GM21360 (cell line): ENCODE results near the gene RING1.

Experiments
- ATAC-seq: cut with Tn5 transposase; IDR thresholded peaks from one replicate; pipeline ENCODE4 v1.9.1; 2021; ENCODE audit warnings: mild to moderate bottlenecking, moderate library complexity; ENCODE audit not compliant: unreplicated experiment

RING1 gene

GRCh38 chr6:33192105-33192646 is 16.1 kb upstream of the RING1 start, which contains the start of gene COL11A2:
Gene COL11A2 (minus strand): TSS chr6:33192467. CDS start chr6:33192240, 227 bp downstream.
- ATAC-seq = no peak

- ATAC-seq = no peak
Measured at GRCh38 chr6:33192671-33193602, 15.4 kb upstream of the RING1 start.

- no peak for ATAC-seq
Measured at GRCh38 chr6:33193619-33194018, 14.7 kb upstream of the RING1 start.

GRCh38 chr6:33194431-33194979 is 13.8 kb upstream of the RING1 start:
- ATAC-seq = no peak

GRCh38 chr6:33195304-33196165 is 12.8 kb upstream of the RING1 start:
- no peak for ATAC-seq

GRCh38 chr6:33197431-33198048 is 10.8 kb upstream of the RING1 start:
- no peak for ATAC-seq

- no peak for ATAC-seq
Measured at GRCh38 chr6:33198159-33198852, 10.0 kb upstream of the RING1 start.

GRCh38 chr6:33198853-33199436 is 9.4 kb upstream of the RING1 start:
- no peak for ATAC-seq

- peak; percentile 28 for ATAC-seq
Measured at GRCh38 chr6:33199687-33200218, 8.5 kb upstream of the RING1 start.

- peak; percentile 47 for ATAC-seq
Measured at GRCh38 chr6:33200219-33201146, 7.8 kb upstream of the RING1 start, which contains the start of the genes RXRB and SLC39A7. Gene RXRB (minus strand): TSS chr6:33200665. CDS start chr6:33200476, 189 bp downstream. Gene SLC39A7 (plus strand): TSS chr6:33200867. CDS start chr6:33201246, 379 bp downstream.

- ATAC-seq = no peak
Measured at GRCh38 chr6:33201147-33201545, 7.2 kb upstream of the RING1 start.

GRCh38 chr6:33201935-33202334 is 6.4 kb upstream of the RING1 start:
- ATAC-seq = no peak

- ATAC-seq = no peak
Measured at GRCh38 chr6:33202799-33203198, 5.5 kb upstream of the RING1 start.

GRCh38 chr6:33203443-33204164 is 4.7 kb upstream of the RING1 start:
- no peak for ATAC-seq

- ATAC-seq = no peak
Measured at GRCh38 chr6:33204165-33204414, 4.2 kb upstream of the RING1 start.

GRCh38 chr6:33204415-33205190 is 3.7 kb upstream of the RING1 start, which contains the start of gene HSD17B8:
Gene HSD17B8 (plus strand): TSS chr6:33204655. CDS start chr6:33204669, 14 bp downstream.
- ATAC-seq = peak; percentile 35
